K562 (cell line): Measurements from ENCODE around the gene HFE. TPM values are rescaled to one million over a fixed set of nuclear protein-coding genes. Genes with fewer than 3 reads are reported as not detected.

Source experiments
- ARHGAP35 ChIP-seq: fragments of 450-650 bp; IDR thresholded peaks from 2 replicates; pipeline ENCODE4 v1.6.1; 2018; ENCODE audit not compliant: partially characterized antibody
- BDP1 ChIP-seq: IDR thresholded peaks from 3 replicates; pipeline ENCODE4 v1.6.1; 2011; ENCODE audit not compliant: insufficient read length, insufficient read depth
- CBX1 ChIP-seq: sonication (generic); IDR thresholded peaks from 2 replicates; pipeline ENCODE4 v1.6.1; 2016; ENCODE audit warnings: antibody characterized with exemption, low read depth, mild to moderate bottlenecking
- DDX20 ChIP-seq: fragments of 450-650 bp; IDR thresholded peaks from 2 replicates; pipeline ENCODE4 v1.6.1; 2016; ENCODE audit warnings: missing genetic modification characterization, low read depth, mild to moderate bottlenecking, missing compliant biosample characterization, moderate library complexity
- KAT8 ChIP-seq: fragments of 450-650 bp; IDR thresholded peaks from 2 replicates; pipeline ENCODE4 v1.6.1; 2016; ENCODE audit warnings: low read depth, mild to moderate bottlenecking
- L3MBTL2 ChIP-seq: fragments of 450-650 bp; IDR thresholded peaks from 2 replicates; pipeline ENCODE4 v1.6.1; 2016; ENCODE audit warnings: mild to moderate bottlenecking, moderate library complexity
- MCM2 ChIP-seq: fragments of 450-650 bp; IDR thresholded peaks from 2 replicates; pipeline ENCODE4 v1.6.1; 2017; ENCODE audit warnings: low read depth, mild to moderate bottlenecking
- NCOR1 ChIP-seq: fragments of 450-650 bp; IDR thresholded peaks from 2 replicates; pipeline ENCODE4 v1.6.1; 2016; ENCODE audit warnings: mild to moderate bottlenecking, moderate library complexity
- NFE2L1 ChIP-seq: fragments of 450-650 bp; IDR thresholded peaks from 2 replicates; pipeline ENCODE4 v1.6.1; 2016; ENCODE audit warnings: missing genetic modification characterization, low read depth, mild to moderate bottlenecking, missing compliant biosample characterization, moderate library complexity, borderline replicate concordance
- NR2C2 ChIP-seq, 2 experiments: fragments of 200-800 bp in 1 of 2; sonication (Bioruptor generic) in 1 of 2; sonication (generic) in 1 of 2; formaldehyde crosslinking in 1 of 2; IDR thresholded peaks; 2 replicates each; pipeline versions ENCODE4 v1.6.1 to v1.8.0; 2016 to 2022; ENCODE audit warnings: mild to moderate bottlenecking in 1 of 2, missing compliant biosample characterization in 1 of 2, missing genetic modification characterization in 1 of 2, missing genetic modification reagents in 1 of 2
- PURB ChIP-seq: sonication (generic); formaldehyde crosslinking; IDR thresholded peaks from 2 replicates; pipeline ENCODE4 v1.9.0; 2021; ENCODE audit warnings: low read depth, mild to moderate bottlenecking, missing genetic modification reagents
- RHOXF2B ChIP-seq: fragments of 250-450 bp; sonication (Bioruptor Pico); conservative IDR thresholded peaks from 2 replicates; pipeline ENCODE4 v1.5.1; 2021
- SMAD2 ChIP-seq: fragments of 150-350 bp; IDR thresholded peaks from 2 replicates; pipeline ENCODE4 v1.6.1; 2014; ENCODE audit warnings: low read depth, mild to moderate bottlenecking, low read length
- SMAD4 ChIP-seq: fragments of 250-450 bp; sonication (Bioruptor Pico); conservative IDR thresholded peaks from 2 replicates; pipeline ENCODE4 v1.8.0; 2021; ENCODE audit warnings: inconsistent platforms, mild to moderate bottlenecking, moderate library complexity
- SOX6 ChIP-seq: fragments of 450-650 bp; IDR thresholded peaks from 2 replicates; pipeline ENCODE4 v1.6.1; 2014; ENCODE audit warnings: mild to moderate bottlenecking
- SPI1 ChIP-seq: IDR thresholded peaks from 2 replicates; pipeline ENCODE4 v1.6.1; 2011; ENCODE audit warnings: low read depth, low read length, control low read depth, borderline replicate concordance
- TCF15 ChIP-seq: fragments of 250-450 bp; sonication (Bioruptor Pico); IDR thresholded peaks from 2 replicates; pipeline ENCODE4 v1.8.0; 2022; ENCODE audit warnings: moderate library complexity, mild to moderate bottlenecking, inconsistent platforms
- TCF3 ChIP-seq: sonication (generic); formaldehyde crosslinking; IDR thresholded peaks from 2 replicates; pipeline ENCODE4 v1.4.0; 2020; ENCODE audit warnings: mild to moderate bottlenecking, missing genetic modification reagents
- ZFP1 ChIP-seq: fragments of 450-650 bp; formaldehyde crosslinking; IDR thresholded peaks from 2 replicates; pipeline ENCODE4 v1.4.0; 2020; ENCODE audit warnings: mild to moderate bottlenecking, mixed read lengths
- ZHX1 ChIP-seq: fragments of 150-350 bp; conservative IDR thresholded peaks from 2 replicates; pipeline ENCODE4 v1.6.1; 2014; ENCODE audit warnings: low read length
- ZNF12 ChIP-seq: sonication (generic); formaldehyde crosslinking; IDR thresholded peaks from 2 replicates; pipeline ENCODE4 v1.4.0; 2020; ENCODE audit warnings: mild to moderate bottlenecking, missing genetic modification reagents
- ZNF133 ChIP-seq: fragments of 250-450 bp; sonication (Bioruptor Pico); IDR thresholded peaks from 2 replicates; pipeline ENCODE4 v1.4.0; 2020; ENCODE audit warnings: mild to moderate bottlenecking
- ZNF174 ChIP-seq: fragments of 250-450 bp; sonication (Bioruptor Pico); IDR thresholded peaks from 2 replicates; pipeline ENCODE4 v1.4.0; 2020; ENCODE audit warnings: mild to moderate bottlenecking
- ZNF197 ChIP-seq: fragments of 200-800 bp; sonication (Bioruptor generic); IDR thresholded peaks from 2 replicates; pipeline ENCODE4 v1.6.1; 2016; ENCODE audit warnings: low read depth, missing genetic modification characterization, missing compliant biosample characterization
- ZNF384 ChIP-seq: IDR thresholded peaks from 2 replicates; pipeline ENCODE4 v1.6.1; 2012; ENCODE audit warnings: low read depth, low read length, improper control_type of control experiment
- ZNF644 ChIP-seq: fragments of 200-800 bp; sonication (Bioruptor generic); IDR thresholded peaks from 2 replicates; pipeline ENCODE4 v1.6.1; 2016; ENCODE audit warnings: low read depth, missing genetic modification characterization, missing compliant biosample characterization
- ZNF77 ChIP-seq: fragments of 250-450 bp; sonication (Bioruptor Pico); IDR thresholded peaks from 2 replicates; pipeline ENCODE4 v1.5.0; 2020
- ZSCAN29 ChIP-seq: fragments of 450-650 bp; IDR thresholded peaks from 2 replicates; pipeline ENCODE4 v1.6.1; 2017
- polyA plus RNA-seq, 8 experiments: library from polyadenylated mRNA; depleted of rRNA in 4 of 8; stranded (reverse) in 5 of 8; unstranded in 3 of 8; fragments of >200 nt; fragmentation: Nextera tagmentation in 2 of 8; fragmentation: Illumina TruSeq in 1 of 8; extraction: Ambion mirVana in 2 of 8; extraction: Trizol in 1 of 8; gene quantifications; 2 replicates each; pipeline versions ENCODE4 v1.2.1 to v1.2.3, GENCODE V29; 2011 to 2014; ENCODE audit warnings: inconsistent platforms in 1 of 8, missing spikeins in 1 of 8
- total RNA-seq, 7 experiments: library from RNA; depleted of rRNA in 6 of 7; stranded (reverse); fragments of >200 nt in 6 of 7; fragmentation: Illumina TruSeq in 2 of 7; extraction: Trizol in 2 of 7; gene quantifications; 2 replicates each; pipeline versions ENCODE4 v1.2.1 to v1.2.3, GENCODE V29; 2011 to 2021; ENCODE audit warnings: low replicate concordance in 1 of 7
- TF ChIP-seq, protein P1 (sequence below): sonication (generic); formaldehyde crosslinking; IDR thresholded peaks from 2 replicates; pipeline ENCODE4 v1.9.0; 2022; ENCODE audit warnings: mild to moderate bottlenecking, missing genetic modification reagents

HFE gene
- total and polyA plus RNA-seq, 9 of the 15 experiments (the other 6 are each of a cell fraction or from before 2014, with no cell fraction given): 0.14 to 1.2 (median 0.76) TPM

DNA sequence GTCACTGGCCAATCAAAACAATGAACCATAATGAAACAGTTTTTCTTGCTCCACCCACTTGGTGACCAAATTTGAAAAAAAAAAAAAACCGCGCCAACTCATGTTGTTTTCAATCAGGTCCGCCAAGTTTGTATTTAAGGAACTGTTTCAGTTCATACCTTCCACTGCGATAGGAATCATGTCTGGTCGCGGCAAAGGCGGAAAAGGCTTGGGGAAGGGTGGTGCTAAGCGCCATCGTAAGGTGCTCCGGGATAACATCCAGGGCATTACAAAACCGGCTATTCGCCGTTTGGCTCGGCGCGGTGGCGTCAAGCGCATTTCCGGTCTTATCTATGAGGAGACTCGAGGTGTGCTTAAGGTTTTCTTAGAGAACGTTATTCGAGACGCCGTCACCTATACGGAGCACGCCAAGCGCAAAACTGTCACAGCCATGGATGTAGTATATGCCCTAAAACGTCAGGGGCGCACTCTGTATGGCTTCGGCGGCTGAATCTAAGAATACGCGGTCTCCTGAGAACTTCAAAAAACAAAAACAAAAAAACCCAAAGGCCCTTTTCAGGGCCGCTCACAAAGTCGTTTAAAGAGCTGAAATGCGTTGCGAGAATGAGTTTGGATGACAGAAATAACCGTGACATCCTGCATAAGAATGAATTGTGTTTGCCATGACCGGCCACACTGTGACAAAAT is 16.7 kb downstream of the HFE start (continued):
- TF ChIP-seq SMAD4 (CRISPR knock-in tag) (peak; percentile 94), BDP1 (no peak), TCF3 (peak; percentile 67), ZNF197 (CRISPR knock-in tag) (0 out of 2 replicates have a peak, but pooled peaks have one; percentile 28), TCF15 (CRISPR knock-in tag) (no peak), ZNF12 (CRISPR knock-in tag) (no peak; the same call in 1 of the 2 replicates), SMAD2 (no peak), SOX6 (peak; percentile 90), NCOR1 (peak; percentile 84), ZFP1 (no peak), ZSCAN29 (peak; percentile 17), ZNF384 (peak; percentile 100), CBX1 (peak; percentile 100), ZNF174 (no peak), NR2C2 (CRISPR knock-in tag; IDR thresholded peaks at IDR 0.05) (peak; percentile 86), NR2C2 (tag; IDR thresholded peaks at IDR 0.05) (peak; percentile 87), ZNF77 (CRISPR knock-in tag) (no peak), ZNF133 (CRISPR knock-in tag) (no peak), MCM2 (no peak), PURB (CRISPR knock-in tag) (no peak), L3MBTL2 (peak; percentile 94), NFE2L1 (tag) (no peak), RHOXF2B (CRISPR knock-in tag) (peak; percentile 91), DDX20 (tag) (peak; percentile 57), ZHX1 (peak; percentile 84), ARHGAP35 (peak; percentile 41), ZNF644 (tag) (no peak), SPI1 (peak; percentile 38; the same call in 1 of the 2 replicates), KAT8 (no peak)
- TF ChIP-seq, protein P1, sequence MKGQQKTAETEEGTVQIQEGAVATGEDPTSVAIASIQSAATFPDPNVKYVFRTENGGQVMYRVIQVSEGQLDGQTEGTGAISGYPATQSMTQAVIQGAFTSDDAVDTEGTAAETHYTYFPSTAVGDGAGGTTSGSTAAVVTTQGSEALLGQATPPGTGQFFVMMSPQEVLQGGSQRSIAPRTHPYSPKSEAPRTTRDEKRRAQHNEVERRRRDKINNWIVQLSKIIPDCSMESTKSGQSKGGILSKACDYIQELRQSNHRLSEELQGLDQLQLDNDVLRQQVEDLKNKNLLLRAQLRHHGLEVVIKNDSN (CRISPR knock-in tag): no peak
